GM19240 (cell line): ENCODE measurements around the gene TMEM222.

Source experiments
- DNase-seq: peaks from one replicate; pipeline ENCODE4 v3.0.0; 2011; ENCODE audit warnings: low spot score; ENCODE audit not compliant: insufficient read length

Gene TMEM222

DNA sequence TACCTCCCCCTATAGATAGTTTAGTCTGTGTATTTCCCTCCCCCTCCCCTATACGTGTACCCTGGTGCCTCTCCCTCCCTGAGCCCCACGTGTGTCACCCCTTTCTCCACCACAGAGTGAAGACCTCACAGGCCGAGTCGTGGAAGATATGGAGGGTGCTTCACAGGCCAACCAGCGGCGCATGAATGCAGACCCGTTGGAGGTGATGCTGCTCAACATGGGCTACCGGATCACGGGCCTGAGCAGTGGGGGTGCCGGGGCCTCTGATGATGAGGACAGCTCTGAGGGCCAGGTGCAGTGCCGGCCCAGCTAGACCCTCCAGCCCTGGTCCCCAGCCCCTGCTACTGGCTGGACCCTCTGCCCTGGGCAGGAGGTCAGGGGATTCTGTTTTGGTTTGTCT, 15.9 kb upstream of the TMEM222 start:
- no peak for DNase-seq

GRCh38 chr1:27306892-27307761, 14.8 kb upstream of the TMEM222 start:
- DNase-seq = no peak

DNA sequence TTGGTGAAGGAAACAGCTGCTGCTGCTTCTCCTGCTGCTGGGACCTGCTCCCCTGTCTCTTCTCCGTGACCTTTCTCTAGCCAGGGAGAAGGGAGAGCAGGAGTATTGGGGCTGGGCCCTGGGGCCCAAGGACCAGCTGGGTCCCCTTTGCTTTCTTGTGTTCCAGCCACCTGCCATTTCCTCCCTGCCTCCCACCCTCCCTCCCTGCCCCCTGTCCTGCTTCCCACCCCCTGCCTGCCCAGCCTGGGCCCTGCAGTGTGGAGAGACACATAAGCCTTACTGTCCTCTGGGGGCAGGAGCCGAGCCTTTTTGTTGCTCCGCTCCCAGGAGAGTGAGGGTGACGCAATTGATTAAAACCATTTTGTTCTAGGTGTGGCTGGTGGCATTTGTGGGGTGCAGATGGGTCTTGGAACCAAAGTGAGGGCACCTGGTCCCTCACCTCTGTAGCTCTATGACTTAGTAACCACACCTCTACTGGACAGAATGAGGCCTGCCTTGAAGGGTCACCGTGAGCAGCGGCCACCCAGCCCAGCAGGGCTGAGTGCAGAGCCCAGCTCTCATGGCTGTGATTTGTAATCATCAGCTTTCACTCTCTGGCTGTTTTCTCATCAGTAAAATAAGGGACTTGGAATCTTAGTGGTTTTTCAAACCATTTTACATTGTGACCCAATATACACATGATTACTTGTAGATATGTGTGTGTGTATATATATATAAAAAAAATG, 13.9 kb upstream of the TMEM222 start:
- no peak for DNase-seq

DNA sequence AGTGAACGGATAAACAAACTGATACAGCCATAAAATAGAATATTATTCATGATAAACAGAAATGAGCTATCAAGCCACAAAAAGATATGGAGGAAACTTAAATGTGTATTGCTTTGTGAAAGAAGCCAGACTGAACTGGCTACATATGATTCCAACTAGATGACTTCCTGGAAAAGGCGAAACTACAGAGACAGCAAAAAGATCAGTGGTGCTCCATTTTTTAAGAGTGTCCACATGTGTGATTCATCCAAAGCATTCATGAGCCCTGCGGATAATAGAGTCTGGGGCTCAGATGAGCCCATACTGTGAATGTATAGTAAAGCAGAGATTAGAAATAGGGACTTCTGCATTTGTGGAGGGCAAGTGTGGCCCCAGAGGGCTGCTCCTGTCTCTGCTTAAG, 7.8 kb upstream of the TMEM222 start:
- no peak for DNase-seq

GRCh38 chr1:27314737-27315136, 7.2 kb upstream of the TMEM222 start:
- no peak for DNase-seq

DNA sequence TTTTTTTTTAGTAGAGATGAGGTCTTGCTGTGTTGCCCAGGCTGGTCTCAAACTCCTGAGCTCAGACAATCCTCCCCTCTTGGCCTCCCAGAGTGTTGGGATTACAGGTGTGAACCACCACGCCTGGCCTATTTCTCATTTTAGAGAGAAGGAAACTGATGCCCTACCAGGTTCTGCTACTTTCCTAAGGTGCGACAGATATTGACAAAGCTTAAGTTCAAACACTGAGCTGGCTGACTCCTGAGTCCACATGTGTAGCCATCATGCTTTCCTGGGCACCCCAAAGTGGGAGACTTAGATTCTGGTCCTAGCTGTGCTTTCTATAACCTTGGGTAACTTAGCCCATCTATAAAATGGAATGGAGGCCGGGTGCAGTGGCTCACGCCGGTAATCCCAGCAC, 5.1 kb upstream of the TMEM222 start:
- no peak for DNase-seq

GRCh38 chr1:27318136-27318535, 3.8 kb upstream of the TMEM222 start:
- no peak for DNase-seq

DNA sequence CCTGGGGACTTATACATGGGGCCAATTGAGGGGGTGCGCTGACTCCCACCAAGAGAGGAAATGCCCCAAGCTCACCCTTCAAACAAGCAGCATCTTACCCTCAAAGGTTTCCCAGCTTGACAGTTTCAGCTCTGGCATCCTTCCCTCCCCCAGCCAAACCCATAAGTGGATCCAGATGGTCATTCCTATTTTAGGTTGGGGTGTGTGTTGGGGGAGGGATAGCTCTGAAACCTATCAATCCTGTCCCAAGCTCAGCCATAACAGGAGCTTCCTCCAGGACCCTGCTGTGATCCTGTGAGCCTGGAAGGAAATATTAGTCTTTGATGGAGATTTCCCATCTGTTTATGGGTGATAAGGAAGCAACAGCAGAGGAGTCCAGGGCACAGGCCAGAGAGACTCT, 3.4 kb upstream of the TMEM222 start:
- no peak for DNase-seq

DNA sequence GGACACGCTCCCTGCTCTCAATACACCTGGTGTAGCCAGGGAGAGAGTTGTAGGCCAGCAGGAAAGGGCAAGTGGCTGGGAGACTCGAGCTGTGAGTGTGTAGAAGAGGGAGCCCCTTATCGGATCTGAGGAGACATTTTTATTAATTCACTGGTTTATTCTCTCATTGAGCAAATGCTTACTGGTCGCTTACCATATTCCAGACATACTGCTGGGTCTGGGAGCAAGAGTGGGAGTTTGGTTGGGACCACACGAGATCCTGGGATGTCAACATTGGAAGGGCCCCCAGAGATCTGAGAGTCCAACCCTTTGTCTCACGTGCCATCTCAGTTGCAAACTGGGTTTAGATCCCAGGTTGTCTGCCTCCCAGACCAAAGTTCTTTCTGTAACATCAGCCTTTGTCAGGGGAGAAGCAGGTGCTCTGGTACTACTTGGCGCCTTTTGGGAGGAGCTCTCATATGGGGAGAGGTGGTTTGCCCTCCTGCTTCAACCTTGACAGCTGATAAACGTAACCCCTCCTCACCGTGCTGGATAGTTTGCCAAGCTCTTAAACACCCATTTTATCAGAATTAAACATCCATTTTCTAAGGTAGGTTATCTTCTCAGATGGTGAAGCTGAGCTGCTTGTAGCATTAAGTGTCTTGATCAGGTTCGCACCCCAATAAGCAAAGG, 742 bp downstream of the TMEM222 start:
- no peak for DNase-seq

GRCh38 chr1:27325286-27325685, 3.3 kb downstream of the TMEM222 start:
- DNase-seq = no peak

DNA sequence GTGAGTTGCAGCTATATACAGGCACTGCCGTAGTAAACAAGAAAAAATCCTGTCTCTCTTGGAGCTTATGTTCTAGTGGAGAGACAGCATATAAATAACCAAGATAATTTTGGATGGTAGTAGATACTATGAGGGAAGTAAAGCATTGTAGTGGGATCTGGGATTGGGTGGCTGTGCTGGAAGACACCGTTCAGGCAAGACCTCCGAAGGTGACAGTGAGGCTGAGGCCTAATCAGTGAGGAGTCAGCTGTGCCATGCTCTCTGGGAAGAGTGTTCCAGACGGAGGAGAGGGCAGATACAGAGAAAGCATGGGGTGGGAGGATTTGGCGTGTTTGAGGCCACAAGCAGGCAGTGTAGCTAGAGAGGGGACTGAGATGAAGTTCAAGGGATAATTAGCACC, 6.0 kb downstream of the TMEM222 start:
- no peak for DNase-seq

- DNase-seq = no peak
Measured at GRCh38 chr1:27330786-27331185, 8.8 kb downstream of the TMEM222 start.

- DNase-seq = no peak
Measured at GRCh38 chr1:27331426-27331825, 9.5 kb downstream of the TMEM222 start.

DNA sequence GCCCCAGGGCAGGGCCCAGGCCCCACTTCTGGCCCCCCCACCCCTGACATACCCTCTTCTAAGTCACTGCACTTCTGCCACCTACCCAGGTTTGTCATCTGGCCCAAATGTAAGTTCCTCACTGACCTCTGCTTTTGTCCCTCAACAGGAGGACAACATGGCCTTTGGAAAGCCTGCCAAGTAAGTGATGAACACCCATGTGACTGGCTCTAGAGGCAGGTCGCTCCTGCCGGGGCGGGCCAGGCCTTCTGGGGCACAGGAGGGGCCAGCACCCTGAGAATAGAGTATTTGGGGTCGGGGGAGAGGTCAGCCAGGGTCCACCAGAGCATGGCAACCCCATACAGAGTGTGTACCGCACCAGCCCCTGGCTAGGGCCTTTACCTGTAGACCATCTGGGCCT, 10.0 kb downstream of the TMEM222 start:
- no peak for DNase-seq

DNA sequence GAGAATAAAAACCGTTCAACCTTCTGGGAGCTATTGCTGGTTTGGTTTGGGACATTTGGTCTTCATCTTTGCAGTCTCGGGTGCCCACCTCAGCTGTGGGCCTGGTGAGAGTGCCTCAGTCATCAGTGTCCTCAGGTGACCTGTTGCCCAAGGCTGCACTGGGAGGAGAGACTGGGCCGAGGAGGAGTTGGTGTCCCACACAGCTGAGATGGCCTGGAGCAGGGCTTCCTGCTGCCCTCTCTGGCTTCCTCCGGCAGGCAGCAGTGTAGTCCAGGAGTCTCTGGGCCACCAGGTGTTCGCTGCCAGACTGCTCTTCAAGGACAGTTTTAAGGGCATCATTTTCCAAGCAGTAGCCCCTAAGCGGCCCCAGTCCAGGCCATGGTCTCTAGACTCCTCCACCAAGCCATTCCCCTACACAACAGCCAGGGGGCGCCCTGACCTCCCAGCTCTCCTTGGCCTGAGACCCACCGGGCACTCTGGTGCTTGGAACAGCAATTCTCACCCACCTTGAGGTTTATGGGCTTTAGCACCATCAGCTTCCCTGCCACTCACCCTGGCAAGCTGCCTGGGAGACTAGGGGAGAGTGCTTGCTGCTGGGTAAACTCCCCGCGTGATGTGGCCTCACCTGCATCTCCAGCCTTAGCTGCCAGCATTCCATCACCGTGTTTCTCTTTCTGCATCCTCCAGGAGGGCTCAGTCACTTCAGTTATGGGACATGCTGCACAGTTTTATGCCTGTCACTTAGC, 10.7 kb downstream of the TMEM222 start:
- DNase-seq = no peak

GRCh38 chr1:27333717-27334279, 11.8 kb downstream of the TMEM222 start:
- no peak for DNase-seq

DNA sequence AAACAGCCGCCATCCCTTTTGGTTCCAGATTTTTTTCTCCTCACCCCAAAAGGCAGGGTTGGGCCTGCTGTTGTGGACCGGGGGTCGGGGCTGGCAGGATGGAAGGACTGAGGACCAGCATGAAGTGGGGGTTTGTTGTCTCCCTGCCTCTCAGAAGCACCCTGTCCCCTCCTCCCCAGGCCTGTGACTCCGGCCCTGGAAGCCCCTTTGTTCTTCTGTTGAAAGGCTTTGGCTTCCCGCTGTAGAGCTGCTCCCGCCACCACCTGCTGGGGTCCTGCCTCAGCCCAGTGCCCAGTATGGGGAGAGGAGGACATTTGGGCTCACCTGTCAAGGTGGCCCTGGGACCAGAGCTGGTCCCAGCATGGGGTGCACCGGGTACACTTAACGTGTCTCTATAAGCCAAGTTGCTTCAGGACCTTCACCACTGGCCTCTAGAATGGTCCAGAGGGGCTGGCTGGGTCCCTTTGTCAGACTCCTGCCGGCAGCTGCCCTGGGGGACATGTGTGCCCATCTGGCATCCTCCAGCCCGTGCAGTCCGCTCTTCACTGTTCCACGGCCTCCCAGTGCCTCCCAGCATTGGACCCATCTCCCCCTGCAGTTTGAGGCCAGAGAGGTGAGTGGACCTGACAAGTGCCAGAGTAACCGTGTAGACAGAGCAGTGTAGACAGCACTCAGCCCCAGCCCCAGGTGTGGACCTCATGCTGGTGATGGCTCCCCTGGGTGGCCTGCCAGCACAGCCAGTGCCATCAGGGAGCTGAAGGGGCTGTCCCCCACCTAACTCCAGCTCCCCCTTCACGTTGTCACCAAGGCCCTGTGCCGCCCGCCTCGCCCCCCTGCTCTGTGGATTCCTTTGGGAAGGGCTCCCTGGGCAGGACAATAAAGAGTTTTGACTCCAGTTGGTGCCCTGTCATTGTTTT, 13.8 kb downstream of the TMEM222 start:
- no peak for DNase-seq

GRCh38 chr1:27336756-27337155, 14.8 kb downstream of the TMEM222 start:
- DNase-seq = no peak

DNA sequence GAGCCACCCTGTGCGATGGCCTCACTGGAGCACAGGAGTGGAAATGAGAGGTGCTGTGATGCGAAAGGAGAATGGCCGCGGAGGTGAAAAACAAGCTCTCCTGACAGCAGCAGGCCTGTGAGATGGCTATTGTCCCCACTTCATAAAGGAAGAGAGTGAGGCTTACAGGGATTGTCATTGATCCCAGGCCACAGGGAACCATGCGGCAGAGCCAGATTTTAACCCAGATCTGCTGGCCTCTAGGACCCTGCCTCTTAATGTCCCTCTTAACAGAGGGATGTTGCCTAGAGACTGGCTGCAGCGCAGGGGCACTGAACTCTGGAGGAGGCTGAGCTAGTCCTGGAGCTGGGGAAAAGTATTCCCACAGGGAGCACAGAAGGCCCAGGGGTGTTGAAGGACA, 16.8 kb downstream of the TMEM222 start:
- DNase-seq = no peak

GRCh38 chr1:27339213-27339612, 17.2 kb downstream of the TMEM222 start:
- DNase-seq = no peak
